ENCODE measurements around the gene ZNF407.

ZNF407 gene

GRCh38 chr18:75033516-75033915 is 435.8 kb downstream of the ZNF407 start:
- no peak for DNase-seq

DNA sequence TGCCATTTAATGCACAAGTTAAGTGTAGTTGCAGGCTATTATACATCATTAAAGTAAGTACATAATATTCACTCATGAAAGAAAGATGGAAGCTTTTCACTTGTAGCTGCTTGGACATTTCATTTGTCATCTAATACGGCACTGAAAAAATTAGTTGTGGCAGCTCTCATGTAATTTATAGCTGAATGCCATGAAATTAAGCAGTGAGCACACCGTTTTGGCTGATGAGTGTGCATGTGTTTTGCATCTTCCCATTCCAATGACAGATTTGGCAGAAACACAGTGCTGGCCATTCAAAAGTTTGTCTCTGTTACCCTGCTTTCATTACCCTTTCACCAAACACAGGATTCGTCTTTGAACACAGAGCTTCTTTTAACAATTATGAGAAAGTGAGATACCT is 437.3 kb downstream of the ZNF407 start:
- DNase-seq = no peak

DNA sequence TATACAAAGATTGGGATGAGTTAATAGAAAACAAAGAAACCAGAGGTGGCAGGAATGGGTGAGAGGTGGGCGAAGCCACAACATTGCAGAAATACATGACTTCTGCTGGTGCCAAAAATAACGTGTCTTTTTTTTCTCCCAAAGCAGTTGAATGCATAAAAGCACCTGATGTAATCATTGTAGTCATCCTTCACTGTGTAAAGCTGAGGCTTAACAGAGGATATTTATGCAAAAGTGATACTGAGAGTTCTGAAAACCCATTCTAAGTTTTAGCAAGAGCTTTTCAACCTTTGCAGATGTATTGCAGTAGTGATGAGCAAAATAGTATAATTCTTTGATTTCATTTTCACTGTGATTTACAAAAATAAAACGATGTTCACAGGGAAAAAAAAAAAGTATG is 438.3 kb downstream of the ZNF407 start:
- no peak for DNase-seq

DNA sequence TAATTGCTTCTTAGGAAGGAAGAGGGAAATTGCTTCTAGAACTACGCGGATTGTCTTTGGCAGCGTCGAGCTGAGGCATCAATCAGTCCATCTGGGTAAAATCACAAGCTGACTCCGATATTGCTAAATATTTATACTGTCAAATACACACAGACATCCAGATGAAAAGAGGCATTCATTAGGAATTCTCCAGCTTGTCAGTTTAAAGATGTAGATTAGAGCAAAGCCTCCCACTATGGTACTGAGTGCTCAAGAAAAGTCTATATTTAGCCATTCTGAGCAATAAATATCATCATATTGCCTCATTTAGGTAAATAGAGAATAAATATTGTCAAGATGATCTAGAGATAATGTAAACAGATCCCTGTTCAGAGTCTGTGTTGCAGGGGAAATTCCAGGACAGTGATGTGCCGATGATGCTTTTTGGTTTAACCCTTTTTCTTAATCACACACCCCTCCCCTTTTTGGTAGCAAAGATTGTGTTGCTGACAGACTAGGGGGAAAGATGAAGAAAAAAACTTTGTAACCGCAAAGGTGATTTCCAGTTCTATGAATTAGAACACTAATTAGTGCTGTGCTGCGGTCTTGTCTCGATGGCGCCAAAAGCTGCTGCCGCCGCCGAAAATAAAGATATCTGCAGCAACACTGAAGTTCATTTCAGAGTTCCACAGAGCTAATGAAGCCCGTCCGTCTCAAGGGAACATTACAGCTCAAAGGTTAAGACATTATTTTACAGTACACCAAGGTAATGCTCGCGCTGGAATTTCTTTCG is 439.4 kb downstream of the ZNF407 start:
- no peak for DNase-seq

GRCh38 chr18:75037689-75037955 is 440.0 kb downstream of the ZNF407 start:
- no peak for DNase-seq

DNA sequence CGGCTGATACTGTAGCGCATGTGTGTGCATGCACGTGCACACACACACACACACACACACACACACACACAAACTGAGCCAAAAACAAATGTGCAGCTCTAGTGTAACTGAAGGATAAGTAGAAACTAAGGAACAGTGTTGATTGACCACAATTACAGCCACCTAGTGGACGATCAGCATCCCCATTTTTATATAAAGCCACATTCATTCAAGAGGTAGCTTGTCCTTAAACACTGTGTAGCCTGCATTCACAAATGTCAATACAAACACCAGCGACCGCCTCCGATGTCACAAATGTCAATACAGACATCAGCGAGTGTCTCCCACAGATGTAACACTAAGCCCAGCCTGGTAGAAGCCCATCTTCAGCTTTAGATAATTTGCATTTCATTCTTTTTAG is 443.9 kb downstream of the ZNF407 start:
- DNase-seq = no peak

GRCh38 chr18:75043478-75043877 is 445.8 kb downstream of the ZNF407 start:
- no peak for DNase-seq

DNA sequence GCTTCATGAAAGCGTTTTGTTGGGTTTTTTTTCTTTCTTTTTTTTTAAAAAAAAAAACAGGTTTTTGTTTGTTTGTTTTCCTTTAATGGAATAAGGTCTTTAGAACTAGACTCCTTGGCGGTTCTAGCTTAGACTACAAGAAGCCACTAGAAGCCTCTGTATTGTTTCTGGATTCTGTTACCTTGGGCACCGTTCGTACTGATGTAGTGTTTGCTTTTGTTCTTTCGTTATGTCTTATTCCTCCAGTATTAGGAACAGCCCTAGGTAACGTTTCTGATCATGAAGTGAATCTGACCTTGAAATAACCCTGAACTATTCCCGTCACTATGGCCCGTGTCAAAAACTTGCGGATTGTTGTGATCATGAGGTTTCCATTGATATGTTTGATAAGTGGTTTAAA is 446.6 kb downstream of the ZNF407 start:
- DNase-seq = no peak

DNA sequence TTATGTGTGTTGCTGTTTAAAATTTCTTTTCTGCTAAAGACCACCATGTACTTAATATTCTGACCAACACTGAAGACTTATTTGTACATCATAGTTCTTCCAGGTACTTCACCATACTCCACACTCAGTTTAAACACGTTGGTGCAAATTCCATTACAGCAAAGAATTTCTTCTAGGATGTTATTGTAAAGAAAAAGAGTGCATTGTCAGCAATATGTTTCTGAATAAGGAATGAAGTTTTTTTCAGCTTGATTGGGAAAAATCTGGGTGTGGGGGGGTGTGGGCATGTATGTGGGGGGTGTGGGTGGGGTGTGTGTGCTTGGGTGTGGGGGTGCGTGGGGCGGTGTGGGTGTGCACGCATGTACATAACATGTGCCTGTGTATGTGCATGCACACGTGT is 447.1 kb downstream of the ZNF407 start:
- DNase-seq = no peak

DNA sequence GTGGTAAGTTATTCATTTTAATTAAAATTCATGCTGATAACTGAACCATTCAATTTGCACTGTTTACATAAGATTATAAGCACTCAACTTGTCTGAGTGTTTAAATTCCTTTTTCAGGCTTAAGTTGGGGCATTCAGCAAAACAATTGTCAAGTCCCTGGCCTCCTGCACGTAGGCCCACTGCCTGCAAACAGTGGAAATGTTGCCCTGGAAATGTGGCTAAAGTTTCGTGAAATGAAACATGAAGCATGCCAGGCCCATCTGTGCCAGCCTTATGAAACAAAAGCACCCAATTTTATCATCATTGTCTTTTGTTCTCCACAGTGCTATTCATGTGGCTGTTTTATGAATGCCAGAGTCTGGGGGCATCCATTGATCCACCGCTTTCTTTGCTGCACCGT is 447.6 kb downstream of the ZNF407 start:
- no peak for DNase-seq

GRCh38 chr18:75047240-75047961 is 449.7 kb downstream of the ZNF407 start:
- DNase-seq = no peak

DNA sequence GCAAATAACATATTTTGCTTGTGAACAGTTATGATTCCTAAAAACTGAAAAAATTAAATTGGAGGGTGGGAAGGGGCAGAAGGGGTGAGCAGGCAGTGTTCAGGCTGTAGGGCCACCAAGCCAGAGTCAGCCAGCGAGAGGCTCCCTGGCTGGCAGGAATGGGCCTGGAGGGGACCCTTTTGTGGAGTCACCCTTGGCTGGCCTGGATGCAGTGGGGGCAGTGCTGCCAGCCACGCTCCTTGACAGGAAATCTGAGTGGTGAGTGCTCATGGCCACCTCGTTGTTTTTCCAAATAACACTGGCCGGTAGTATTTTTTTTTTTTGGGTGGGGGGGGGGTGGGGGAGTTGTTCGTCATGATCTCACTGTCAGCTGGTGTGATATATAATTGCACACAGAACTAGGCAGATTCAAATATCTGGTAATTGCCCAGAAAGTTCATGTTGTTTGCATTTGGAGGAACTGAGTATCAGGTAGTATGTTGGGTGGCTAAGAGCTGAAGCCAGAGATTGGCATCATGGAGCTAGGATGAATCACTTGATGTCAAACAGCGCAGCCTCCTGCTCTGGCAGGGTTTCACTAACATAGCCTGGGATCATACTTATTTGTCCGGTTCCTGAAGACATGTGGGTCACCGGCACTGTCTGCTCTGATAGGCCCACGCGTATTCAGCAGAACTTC is 451.2 kb downstream of the ZNF407 start:
- no peak for DNase-seq

GRCh38 chr18:75049455-75049789 is 451.8 kb downstream of the ZNF407 start:
- no peak for DNase-seq

- DNase-seq = no peak
These were observed 454.1 kb downstream of the ZNF407 start for GRCh38 chr18:75051757-75052156.

GRCh38 chr18:75052475-75052874 is 454.8 kb downstream of the ZNF407 start:
- no peak for DNase-seq

DNA sequence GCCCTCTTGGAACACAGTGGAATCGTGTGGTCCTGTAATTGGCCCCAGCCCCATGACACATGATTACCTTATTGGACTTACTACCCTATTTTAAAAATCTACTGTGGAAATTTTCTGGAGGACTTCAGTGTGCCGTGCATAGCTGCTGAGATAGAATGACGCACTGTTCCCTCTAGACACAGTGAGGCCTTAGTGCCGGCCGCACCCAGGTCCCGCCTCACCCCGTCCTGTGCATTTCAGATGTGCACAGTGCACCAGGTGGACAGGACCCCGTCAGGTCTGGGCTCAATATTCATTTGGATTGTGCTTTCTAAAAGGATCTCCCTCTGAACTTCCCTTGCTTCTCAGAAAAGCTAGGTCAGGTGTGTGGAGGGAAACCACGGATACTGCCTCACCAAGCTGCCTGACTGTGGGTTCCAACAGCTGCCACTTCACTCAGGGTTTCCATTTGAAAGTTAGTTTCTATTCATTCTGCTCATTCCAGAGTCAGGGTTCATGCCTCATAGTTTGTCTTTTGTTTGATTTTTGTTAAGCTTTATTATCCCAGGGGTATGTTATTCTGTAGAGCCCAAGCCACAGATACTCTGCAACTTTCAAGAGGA is 455.5 kb downstream of the ZNF407 start:
- no peak for DNase-seq

- DNase-seq = no peak
These were observed 456.4 kb downstream of the ZNF407 start for GRCh38 chr18:75054046-75054445.

GRCh38 chr18:75054611-75055010 is 456.9 kb downstream of the ZNF407 start:
- no peak for DNase-seq

DNA sequence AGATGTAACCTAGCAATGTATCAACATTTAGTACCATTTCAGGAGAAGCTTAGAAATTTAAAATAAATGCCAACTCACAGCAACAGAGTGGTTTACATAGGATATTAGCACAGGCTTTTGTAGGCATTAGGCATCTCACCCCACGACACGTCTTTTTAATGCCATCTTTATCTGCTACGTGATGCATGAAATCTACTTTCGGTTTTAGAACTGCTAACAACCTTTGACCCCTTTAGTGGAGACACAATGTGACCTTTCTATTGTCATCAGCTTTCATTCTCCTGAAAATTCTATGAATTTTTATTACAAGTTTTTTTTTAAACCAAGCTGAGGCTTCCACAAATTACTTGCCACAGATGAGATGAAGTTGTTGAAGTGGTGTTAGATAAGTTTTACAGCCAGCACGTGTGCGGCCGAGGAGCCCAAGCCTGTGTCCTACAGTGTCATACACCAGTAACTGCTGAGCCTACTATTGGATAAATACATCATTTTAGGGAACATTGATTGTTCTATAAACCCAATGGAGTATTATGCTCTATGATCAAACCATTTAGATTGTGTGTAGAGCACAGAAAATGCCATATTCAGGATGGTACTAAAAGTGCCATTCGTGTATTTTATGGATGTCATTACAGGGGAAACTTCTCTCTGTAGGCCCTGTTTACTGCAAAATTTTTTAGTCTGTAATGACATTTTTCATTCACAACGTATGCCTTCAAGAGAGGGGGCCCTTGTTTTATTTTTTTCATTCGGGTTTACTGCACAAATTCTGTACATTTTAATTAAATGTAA is 459.7 kb downstream of the ZNF407 start:
- no peak for DNase-seq

DNA sequence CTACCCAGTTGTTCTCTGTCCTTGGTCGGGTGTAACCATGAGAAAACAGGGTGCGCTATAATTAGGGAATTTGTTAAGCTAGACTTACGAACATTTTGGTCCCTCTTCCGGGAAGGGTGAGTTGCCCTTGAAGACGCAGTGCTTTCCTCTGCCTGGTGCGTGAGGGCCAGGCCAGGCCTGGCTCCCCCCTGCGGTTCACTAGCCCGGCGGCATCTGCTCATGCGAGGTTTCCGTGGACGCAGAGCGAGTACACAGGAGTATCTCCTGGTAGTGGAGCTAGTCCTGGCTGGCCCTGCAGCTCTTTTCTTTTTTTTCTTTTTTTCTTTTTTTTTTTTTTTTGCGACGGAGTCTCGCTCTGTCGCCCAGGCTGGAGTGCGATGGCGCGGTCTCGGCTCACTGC is 462.5 kb downstream of the ZNF407 start:
- DNase-seq = no peak

- DNase-seq = no peak
These were observed 464.7 kb downstream of the ZNF407 start for GRCh38 chr18:75062297-75062886.

- no peak for DNase-seq
These were observed 465.5 kb downstream of the ZNF407 start for GRCh38 chr18:75063196-75063595.

All from stimulated activated CD4-positive, alpha-beta T cell treated with anti-CD3 and anti-CD28 coated beads, Interleukin-12 subunit alpha, Interleukin-12 subunit beta, amount 100 ng/mL, for 4 hours (primary cell).